ENCODE measurements around the gene RTN4RL2. TPM values are rescaled to one million over a fixed set of nuclear protein-coding genes. Genes with fewer than 3 reads are reported as not detected.

The RTN4RL2 gene
- total RNA-seq, 1 experiment from 2014 or later, result 7.0 TPM

DNA sequence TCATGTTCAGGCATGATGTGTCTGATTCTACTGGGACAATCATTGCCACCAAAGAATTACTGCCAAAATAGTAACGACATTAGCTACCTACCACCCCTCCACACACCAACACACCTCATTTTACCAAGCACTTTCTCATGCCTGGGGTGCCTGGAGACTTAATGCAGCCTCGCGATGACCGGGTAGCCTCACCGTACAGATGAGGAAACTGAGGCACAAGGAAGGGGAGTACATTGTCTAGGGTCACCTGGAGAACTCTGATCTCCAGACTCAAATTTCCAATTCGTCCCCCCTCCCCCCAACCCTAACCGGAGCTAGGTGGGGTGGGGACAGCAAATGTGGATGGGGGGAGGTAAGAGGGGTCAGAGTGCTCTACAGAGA lies 2.7 kb upstream of the RTN4RL2 start:
- H3K9me3 Mint-ChIP-seq, result no peaks in the 10 kb centered on the region
- DNase-seq, result no peak
- no peak overlapping the region for H3K18ac ChIP-seq (ENCODE audit: insufficient read length, low read depth, low read length)
- H3K4me1 Mint-ChIP-seq, result peaks cover 24 to 38% of the 10 kb centered on the region in 2 experiments
- no peak overlapping the region for H3K56ac ChIP-seq (ENCODE audit: insufficient read length, low read depth, low read length)
- H3K79me2 ChIP-seq (ENCODE audit: insufficient read depth, low read length), result no peaks in the 10 kb centered on the region
- no peak overlapping the region for H3T11ph ChIP-seq (ENCODE audit: low read length)
- no peaks in the 10 kb centered on the region for H3K9me3 ChIP-seq (ENCODE audit: control insufficient read depth, low read depth, low read length)
- no peak overlapping the region for H3K9ac ChIP-seq (ENCODE audit: extremely low read depth, insufficient read length, low read length)
- H3K79me1 ChIP-seq (ENCODE audit: insufficient read depth, low read depth, low read length, poor library complexity, severe bottlenecking), result no peaks in the 10 kb centered on the region
- no peak overlapping the region for H3K14ac ChIP-seq (ENCODE audit: insufficient read depth, low read length)
- no peak overlapping the region for H3K4ac ChIP-seq (ENCODE audit: low read depth, low read length)
- H3K27ac Mint-ChIP-seq, result peak overlapping the region in 1 of 3 experiments; percentile 70; a peak in 1 of 7 replicates
- H3K23me2 ChIP-seq (ENCODE audit: insufficient read length, low read depth, low read length, poor library complexity, severe bottlenecking), result peaks cover 30% of the 10 kb centered on the region
- H2BK20ac ChIP-seq (ENCODE audit: low read depth, low read length, poor library complexity, severe bottlenecking), result no peak overlapping the region
- H2AK5ac ChIP-seq (ENCODE audit: insufficient read length, low read length), result no peak overlapping the region
- peak overlapping the region; percentile 52 to 87 for H3K4me3 Mint-ChIP-seq
- H2BK12ac ChIP-seq (ENCODE audit: insufficient read length, low read depth, low read length), result no peak overlapping the region
- H3K27me3 ChIP-seq (ENCODE audit: insufficient read depth, low read length), result peaks cover 10% of the 10 kb centered on the region; the same call in 1 of the 2 replicates
- no peaks in the 10 kb centered on the region for H4K20me1 ChIP-seq (ENCODE audit: control insufficient read depth, insufficient read depth, insufficient read length)
- H3K23ac ChIP-seq (ENCODE audit: insufficient read length, low read depth, low read length), result no peak overlapping the region
- peaks cover 88% of the 10 kb centered on the region for H3K27me3 Mint-ChIP-seq (ENCODE audit: low read depth)
- H2BK5ac ChIP-seq (ENCODE audit: insufficient read length, low read length), result no peak overlapping the region
- TF ChIP-seq CTCF (conservative IDR thresholded peaks at IDR 0.05), result peak; percentile 22; the same call in 2 of the 3 replicates
- peaks cover 6% of the 10 kb centered on the region; the same call in 1 of the 2 replicates for H3K4me1 ChIP-seq (ENCODE audit: insufficient read depth, low read length)
- H4K5ac ChIP-seq (ENCODE audit: insufficient read length, low read depth, low read length), result no peak overlapping the region
- H3K36me3 Mint-ChIP-seq (ENCODE audit: insufficient read depth in 1 of 3, low read depth in 3 of 3), result no peaks in the 10 kb centered on the region
- H2AFZ ChIP-seq (ENCODE audit: low read length), result no peak overlapping the region
- no peak overlapping the region for H3K27ac ChIP-seq (ENCODE audit: insufficient read length, low read depth, low read length)
- H4K8ac ChIP-seq (replicated peaks; ENCODE audit: insufficient read length, low read depth, low read length), result no peak overlapping the region
- no CpG with 5 or more reads among the region's 7 CpGs for WGBS (ENCODE audit: extremely low coverage, insufficient read length, low lambda C conversion rate)
- no peak overlapping the region for H2BK15ac ChIP-seq (ENCODE audit: low read depth, low read length)
- peak overlapping the region; percentile 81 for H3K4me2 ChIP-seq (ENCODE audit: insufficient read depth, insufficient read length, low read length)
- no peak overlapping the region for H4K91ac ChIP-seq (ENCODE audit: insufficient read length, low read depth, low read length)
- no peak overlapping the region for H2BK120ac ChIP-seq (ENCODE audit: low read depth, low read length, poor library complexity, severe bottlenecking)
